Stomach smooth muscle (tissue), 2 donors: ENCODE results near the gene HOXA7.
A peak's percentile ranks its signal among the peaks of the same experiment; 100 is the strongest.

ENCODE experiments used
- H3K27ac ChIP-seq: one replicate; pipeline ENCODE4 v1.7.0; 2013; ENCODE audit warnings: mild to moderate bottlenecking, low read length, inconsistent platforms
- H3K27me3 ChIP-seq, 2 donors: one replicate each; pipeline ENCODE4 v1.7.0; 2013; ENCODE audit warnings: low read length in 2 of 2; ENCODE audit not compliant: insufficient read depth in 2 of 2, control insufficient read depth in 1 of 2
- H3K36me3 ChIP-seq, 2 donors: one replicate each; pipeline ENCODE4 v1.7.0; 2013; ENCODE audit warnings: low read length in 2 of 2; ENCODE audit not compliant: control insufficient read depth in 2 of 2, insufficient read depth in 2 of 2
- H3K4me1 ChIP-seq: one replicate; pipeline ENCODE4 v1.7.0; 2013; ENCODE audit warnings: low read length; ENCODE audit not compliant: control insufficient read depth, insufficient read depth
- H3K4me3 ChIP-seq, 2 donors: one replicate each; pipeline ENCODE4 v1.7.0; 2013; ENCODE audit warnings: low read length in 2 of 2
- H3K9ac ChIP-seq, 2 donors: one replicate each; pipeline ENCODE4 v1.7.0; 2013; ENCODE audit warnings: low read length in 2 of 2, mild to moderate bottlenecking in 1 of 2
- H3K9me3 ChIP-seq, 2 donors: one replicate each; pipeline ENCODE4 v1.7.0; 2013; ENCODE audit warnings: low read length in 2 of 2; ENCODE audit not compliant: control insufficient read depth in 2 of 2
- donor health status: healthy.
- donor health status: Pancreatic carcinoma.

HOXA7 gene

GRCh38 chr7:27148756-27149641 is 7.5 kb downstream of the HOXA7 start:
- Histone ChIP-seq H3K9me3 (no peaks in the 10 kb centered on the region), H3K27me3 (peaks cover 70 to 73% of the 10 kb centered on the region in 2 donors), H3K4me3 (no peak overlapping the region), H3K9ac (no peak overlapping the region), H3K36me3 (no peaks in the 10 kb centered on the region), H3K4me1 (peaks cover 35% of the 10 kb centered on the region), H3K27ac (no peak overlapping the region)

DNA sequence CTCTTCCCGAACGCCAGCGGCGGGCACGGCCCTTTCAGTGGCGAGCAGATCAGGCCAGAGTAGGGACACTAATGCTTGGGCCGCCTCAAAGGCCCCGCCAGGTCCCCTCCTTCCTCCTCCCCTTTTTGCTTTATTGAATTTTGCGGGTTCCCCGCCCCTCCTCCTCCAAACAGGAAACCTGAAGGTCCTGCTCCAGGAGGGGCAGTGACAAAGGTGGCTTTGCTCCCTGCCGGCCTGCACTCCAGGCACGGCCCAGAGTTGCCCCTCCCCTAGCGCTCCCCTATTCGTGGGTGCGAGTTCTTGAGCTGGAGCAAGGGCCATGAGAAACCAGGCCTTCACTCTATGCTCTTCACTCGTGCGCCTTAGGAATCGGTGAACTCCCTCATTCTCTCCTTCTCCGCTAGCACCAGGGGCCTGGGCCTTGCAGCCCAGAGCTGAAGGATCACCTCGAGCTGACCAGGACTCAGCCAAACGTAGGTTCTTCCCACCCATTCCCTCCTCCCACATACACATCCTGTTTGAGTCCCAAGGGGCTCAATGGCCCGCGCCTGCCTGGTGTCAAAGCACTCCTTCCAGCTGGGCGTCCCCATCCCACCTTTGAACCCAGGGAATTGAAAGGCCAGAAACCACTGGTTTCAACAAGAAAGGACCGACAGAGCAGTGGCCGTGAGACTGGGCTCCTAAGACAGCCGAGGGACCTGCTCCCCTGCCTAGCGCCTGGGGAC is 8.3 kb downstream of the HOXA7 start:
- no peaks in the 10 kb centered on the region for H3K9me3 ChIP-seq
- peaks cover 38% of the 10 kb centered on the region for H3K4me1 ChIP-seq
- peak overlapping the region in 1 of 2 donors; percentile 35 for H3K4me3 ChIP-seq
- no peak overlapping the region for H3K27ac ChIP-seq
- no peak overlapping the region for H3K9ac ChIP-seq
- H3K27me3 ChIP-seq, result peaks cover 62 to 66% of the 10 kb centered on the region in 2 donors
- H3K36me3 ChIP-seq, result no peaks in the 10 kb centered on the region

GRCh38 chr7:27147199-27148030 is 9.1 kb downstream of the HOXA7 start, which contains the start of gene HOXA6:
Gene HOXA6 (minus strand): TSS chr7:27147774. CDS start chr7:27147749, 25 bp downstream.
- Histone ChIP-seq H3K27me3 (peaks cover 54 to 58% of the 10 kb centered on the region in 2 donors), H3K36me3 (no peaks in the 10 kb centered on the region), H3K4me1 (peaks cover 38% of the 10 kb centered on the region), H3K9me3 (no peaks in the 10 kb centered on the region), H3K9ac (no peak within 1 kb of the TSS), H3K4me3 (peak within 1 kb of the TSS in 1 of 2 donors; percentile 35), H3K27ac (no peak within 1 kb of the TSS)

- Histone ChIP-seq H3K4me3 (no peak overlapping the region), H3K27me3 (peaks cover 46 to 50% of the 10 kb centered on the region in 2 donors), H3K27ac (no peak overlapping the region)
Measured at GRCh38 chr7:27146491-27147198, 9.8 kb downstream of the HOXA7 start.

GRCh38 chr7:27145914-27146412 is 10.5 kb downstream of the HOXA7 start:
- peaks cover 30% of the 10 kb centered on the region for H3K4me1 ChIP-seq
- no peak overlapping the region for H3K27ac ChIP-seq
- H3K27me3 ChIP-seq, result peaks cover 40 to 44% of the 10 kb centered on the region in 2 donors

More at GRCh38 chr7:27146491-27147198, 9.8 kb downstream of the HOXA7 start:
- Histone ChIP-seq H3K36me3 (no peaks in the 10 kb centered on the region), H3K9ac (no peak overlapping the region), H3K4me1 (peaks cover 32% of the 10 kb centered on the region), H3K9me3 (no peaks in the 10 kb centered on the region)

DNA sequence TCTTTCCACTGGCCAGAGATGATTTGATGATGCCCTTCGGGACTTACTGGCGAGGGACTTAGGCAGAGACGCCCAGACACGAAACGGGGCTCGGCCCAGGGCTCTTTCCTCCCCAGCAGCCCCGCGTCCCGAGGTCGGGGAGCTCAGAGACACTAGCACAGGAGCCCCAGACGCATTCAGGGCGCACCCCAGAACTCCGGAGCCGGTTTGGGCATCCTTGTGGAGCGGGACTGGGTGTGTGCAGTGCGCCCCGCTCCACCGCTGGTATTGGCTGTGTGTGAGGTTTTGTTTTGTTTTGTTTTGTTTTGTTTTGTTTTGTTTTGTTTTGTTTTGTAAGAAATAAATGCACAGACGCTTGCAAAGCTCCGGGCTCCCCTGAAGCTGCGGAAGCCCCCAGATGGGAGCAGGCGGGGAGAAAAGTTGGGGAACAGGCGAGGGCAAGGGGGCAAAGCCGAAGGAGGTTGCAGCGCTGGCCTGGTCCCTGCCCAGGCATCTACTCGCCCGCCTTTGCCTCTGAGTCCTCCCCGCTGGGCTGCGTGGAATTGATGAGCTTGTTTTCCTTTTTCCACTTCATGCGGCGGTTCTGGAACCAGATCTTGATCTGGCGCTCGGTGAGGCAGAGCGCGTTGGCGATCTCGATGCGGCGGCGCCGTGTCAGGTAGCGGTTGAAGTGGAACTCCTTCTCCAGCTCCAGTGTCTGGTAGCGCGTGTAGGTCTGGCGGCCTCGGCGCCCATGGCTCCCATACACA is 11.1 kb downstream of the HOXA7 start:
- Histone ChIP-seq H3K27me3 (peaks cover 37 to 39% of the 10 kb centered on the region in 2 donors), H3K27ac (peak overlapping the region; percentile 31), H3K4me3 (peak overlapping the region in 1 of 2 donors; percentile 94), H3K9me3 (no peaks in the 10 kb centered on the region), H3K9ac (no peak overlapping the region), H3K4me1 (peaks cover 24% of the 10 kb centered on the region), H3K36me3 (no peaks in the 10 kb centered on the region)

More at GRCh38 chr7:27145914-27146412, 10.5 kb downstream of the HOXA7 start:
- Histone ChIP-seq H3K9me3 (no peaks in the 10 kb centered on the region), H3K4me3 (peak overlapping the region in 1 of 2 donors; percentile 94), H3K36me3 (no peaks in the 10 kb centered on the region), H3K9ac (no peak overlapping the region)

DNA sequence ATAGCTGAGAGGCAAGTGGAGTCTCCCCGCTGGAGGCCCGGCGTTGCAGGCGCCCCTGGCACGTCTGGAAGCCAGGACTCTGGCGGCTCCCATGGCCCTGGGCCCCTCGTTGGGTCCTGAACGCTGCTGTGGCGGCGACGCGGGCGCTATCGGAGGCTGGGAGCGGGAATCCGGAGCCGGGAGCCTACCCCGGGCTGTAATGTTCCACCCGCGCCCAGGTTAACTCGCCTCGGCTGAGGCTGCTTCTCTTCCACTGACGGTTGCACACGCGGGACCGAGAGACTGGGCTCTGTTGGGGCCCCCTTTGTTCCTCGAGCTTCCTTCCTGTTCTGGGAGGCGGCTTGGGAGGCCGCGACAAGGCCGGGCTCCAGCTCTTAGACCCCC is 11.7 kb downstream of the HOXA7 start:
- H3K4me3 ChIP-seq, result peak overlapping the region; percentile 68 to 94

DNA sequence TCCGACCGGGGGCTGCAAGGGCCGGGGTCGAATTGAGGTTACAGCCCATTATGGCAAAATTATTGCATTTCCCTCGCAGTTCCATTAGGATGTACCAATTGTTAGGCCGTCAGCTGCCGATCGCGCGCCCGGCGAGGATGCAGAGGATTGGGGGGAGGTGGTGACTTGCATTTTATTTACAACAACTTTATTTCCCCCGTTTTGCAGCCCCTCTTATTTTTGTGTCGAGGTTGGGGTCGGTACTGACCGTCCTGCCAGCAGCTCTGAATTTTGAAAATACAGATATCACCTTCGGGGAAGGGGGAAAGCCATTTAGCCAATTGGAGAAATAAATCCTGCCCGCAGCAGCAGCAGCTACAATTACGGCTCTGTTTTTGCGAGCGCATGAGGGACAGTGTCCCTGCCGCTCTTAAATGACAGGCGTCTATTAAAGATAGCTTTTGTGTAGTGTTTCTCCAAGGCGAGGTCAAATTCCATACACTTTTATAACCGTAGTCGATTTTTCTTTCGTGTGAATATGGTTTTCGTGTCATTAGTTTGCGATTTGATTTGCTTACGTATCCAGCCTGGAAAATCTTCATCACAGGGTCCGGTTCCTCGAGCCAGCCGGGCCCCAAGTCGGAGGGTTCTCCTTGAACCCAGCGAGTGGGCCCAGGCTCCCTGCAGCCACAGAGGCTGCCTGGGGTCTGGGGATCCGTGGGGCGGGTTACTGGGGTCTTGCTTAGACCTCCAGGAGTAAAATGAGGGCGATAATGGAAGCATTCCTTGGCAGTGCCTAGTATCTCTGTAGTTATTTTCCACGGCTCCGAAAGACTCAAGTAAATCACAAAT is 12.3 kb downstream of the HOXA7 start:
- Histone ChIP-seq H3K27me3 (peaks cover 34 to 37% of the 10 kb centered on the region in 2 donors), H3K9me3 (no peaks in the 10 kb centered on the region), H3K4me1 (peaks cover 33% of the 10 kb centered on the region), H3K4me3 (peak overlapping the region; percentile 68 to 94), H3K9ac (peak overlapping the region in 1 of 2 donors; percentile 60), H3K36me3 (no peaks in the 10 kb centered on the region), H3K27ac (peak overlapping the region; percentile 95)

More for the DNA sequence above, 11.7 kb downstream of the HOXA7 start:
- peak overlapping the region in 1 of 2 donors; percentile 60 for H3K9ac ChIP-seq
- peaks cover 29% of the 10 kb centered on the region for H3K4me1 ChIP-seq
- H3K27me3 ChIP-seq, result peaks cover 34 to 37% of the 10 kb centered on the region in 2 donors
- H3K9me3 ChIP-seq, result no peaks in the 10 kb centered on the region
- H3K36me3 ChIP-seq, result no peaks in the 10 kb centered on the region
- peak overlapping the region; percentile 31 for H3K27ac ChIP-seq
